Transverse colon (tissue), 4 donors: ENCODE data around the gene OR7A10.

Experiments used
- EP300 ChIP-seq: sonication (generic); formaldehyde crosslinking; IDR thresholded peaks from one replicate; pipeline ENCODE4 v1.6.1; 2017; ENCODE audit warnings: antibody characterized with exemption, low read depth
- POLR2A ChIP-seq: fragments of 450-650 bp; IDR thresholded peaks from one replicate; pipeline ENCODE4 v1.6.1; 2016; ENCODE audit warnings: antibody characterized with exemption, mild to moderate bottlenecking, moderate library complexity
- POLR2AphosphoS5 ChIP-seq, 3 donors: sonication (generic); formaldehyde crosslinking; IDR thresholded peaks; one replicate each; pipeline ENCODE4 v1.6.1; 2016; ENCODE audit warnings: antibody characterized with exemption in 3 of 3
- TF ChIP-seq, protein P1 (sequence below), 5 experiments: fragments of 200-600 bp in 3 of 5; fragments of 450-650 bp in 2 of 5; sonication (generic) in 3 of 5; IDR thresholded peaks; 1 replicate in 2 of 5; 2 replicates in 3 of 5; pipeline ENCODE4 v1.5.1; 2016 to 2017; ENCODE audit warnings: antibody characterized with exemption in 5 of 5, inconsistent platforms in 3 of 5, mild to moderate bottlenecking in 2 of 5, moderate library complexity in 1 of 5

DNA sequence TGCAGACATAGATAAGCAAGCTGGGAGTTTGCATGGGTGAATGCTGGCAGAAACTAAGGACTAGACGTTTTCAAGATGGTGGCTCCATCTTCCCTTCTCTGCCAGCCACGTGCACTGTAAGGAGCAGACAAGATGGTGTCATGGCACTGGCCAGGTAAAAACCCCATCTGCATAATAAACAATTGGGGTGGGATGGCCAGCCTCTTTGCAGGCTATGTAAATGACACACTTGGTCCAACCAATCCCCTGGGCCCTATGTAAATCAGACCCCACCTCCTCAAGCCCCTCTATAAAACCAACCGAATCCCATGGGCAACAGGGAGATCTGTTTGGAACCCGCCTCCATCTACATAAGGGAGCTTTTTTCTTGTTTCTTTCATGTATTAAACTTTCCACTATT is 11.3 kb downstream of the OR7A10 start:
- TF ChIP-seq, protein P1, sequence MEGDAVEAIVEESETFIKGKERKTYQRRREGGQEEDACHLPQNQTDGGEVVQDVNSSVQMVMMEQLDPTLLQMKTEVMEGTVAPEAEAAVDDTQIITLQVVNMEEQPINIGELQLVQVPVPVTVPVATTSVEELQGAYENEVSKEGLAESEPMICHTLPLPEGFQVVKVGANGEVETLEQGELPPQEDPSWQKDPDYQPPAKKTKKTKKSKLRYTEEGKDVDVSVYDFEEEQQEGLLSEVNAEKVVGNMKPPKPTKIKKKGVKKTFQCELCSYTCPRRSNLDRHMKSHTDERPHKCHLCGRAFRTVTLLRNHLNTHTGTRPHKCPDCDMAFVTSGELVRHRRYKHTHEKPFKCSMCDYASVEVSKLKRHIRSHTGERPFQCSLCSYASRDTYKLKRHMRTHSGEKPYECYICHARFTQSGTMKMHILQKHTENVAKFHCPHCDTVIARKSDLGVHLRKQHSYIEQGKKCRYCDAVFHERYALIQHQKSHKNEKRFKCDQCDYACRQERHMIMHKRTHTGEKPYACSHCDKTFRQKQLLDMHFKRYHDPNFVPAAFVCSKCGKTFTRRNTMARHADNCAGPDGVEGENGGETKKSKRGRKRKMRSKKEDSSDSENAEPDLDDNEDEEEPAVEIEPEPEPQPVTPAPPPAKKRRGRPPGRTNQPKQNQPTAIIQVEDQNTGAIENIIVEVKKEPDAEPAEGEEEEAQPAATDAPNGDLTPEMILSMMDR (IDR thresholded peaks at IDR 0.05): no peak
- TF ChIP-seq POLR2AphosphoS5 (IDR thresholded peaks at IDR 0.05) (no peak), POLR2A (no peak), EP300 (no peak)
